HCEC 1CT (cell line): ENCODE measurements around the gene ABCG8.

Source experiments
- DNase-seq: peaks from one replicate; pipeline ENCODE4 v3.0.0-alpha.2; 2017

Gene ABCG8

DNA sequence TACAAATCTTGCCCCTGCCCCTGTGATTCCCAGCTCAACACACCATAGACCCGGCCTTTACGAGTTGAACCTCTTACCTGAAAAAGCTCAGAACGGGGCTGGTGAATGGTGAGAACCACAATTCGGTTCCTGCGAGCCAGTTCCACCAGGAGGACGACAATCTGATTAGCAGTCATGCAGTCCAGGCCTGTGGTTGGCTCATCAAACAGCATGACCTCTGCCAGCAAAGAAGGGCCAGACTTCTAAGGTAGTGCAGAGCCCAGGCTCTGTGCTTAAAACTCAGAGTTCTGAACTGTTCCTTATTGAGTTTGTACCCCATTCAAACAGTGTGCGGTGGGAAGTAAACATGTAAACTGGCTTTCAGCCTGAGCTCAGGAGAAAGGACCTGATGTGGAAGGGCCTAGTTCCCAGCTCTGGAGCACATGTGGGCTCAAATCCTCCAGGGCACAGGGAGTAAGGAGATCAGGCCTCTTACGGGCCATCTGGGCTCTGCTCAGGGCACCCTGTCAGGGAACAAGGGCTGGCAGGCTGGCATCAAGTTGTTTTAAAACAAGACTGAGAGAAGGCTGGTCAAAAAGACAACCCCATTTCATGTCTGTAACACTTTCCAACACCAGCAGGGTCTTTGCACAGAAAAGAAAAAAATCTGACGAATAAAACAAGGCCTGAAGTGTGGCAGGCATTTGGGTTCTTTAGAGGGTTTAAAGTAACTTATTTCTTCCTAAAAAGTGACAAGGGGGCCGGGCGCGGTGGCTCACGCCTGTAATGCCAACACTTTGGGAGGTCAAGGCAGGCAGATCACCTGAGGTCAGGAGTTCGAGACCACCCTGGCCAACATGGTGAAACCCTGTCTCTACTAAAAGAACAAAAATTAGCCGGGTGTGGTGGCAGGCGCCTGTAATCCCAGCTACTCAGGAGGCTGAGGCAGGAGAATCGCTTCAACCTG is 12.2 kb upstream of the ABCG8 start:
- no peak for DNase-seq

DNA sequence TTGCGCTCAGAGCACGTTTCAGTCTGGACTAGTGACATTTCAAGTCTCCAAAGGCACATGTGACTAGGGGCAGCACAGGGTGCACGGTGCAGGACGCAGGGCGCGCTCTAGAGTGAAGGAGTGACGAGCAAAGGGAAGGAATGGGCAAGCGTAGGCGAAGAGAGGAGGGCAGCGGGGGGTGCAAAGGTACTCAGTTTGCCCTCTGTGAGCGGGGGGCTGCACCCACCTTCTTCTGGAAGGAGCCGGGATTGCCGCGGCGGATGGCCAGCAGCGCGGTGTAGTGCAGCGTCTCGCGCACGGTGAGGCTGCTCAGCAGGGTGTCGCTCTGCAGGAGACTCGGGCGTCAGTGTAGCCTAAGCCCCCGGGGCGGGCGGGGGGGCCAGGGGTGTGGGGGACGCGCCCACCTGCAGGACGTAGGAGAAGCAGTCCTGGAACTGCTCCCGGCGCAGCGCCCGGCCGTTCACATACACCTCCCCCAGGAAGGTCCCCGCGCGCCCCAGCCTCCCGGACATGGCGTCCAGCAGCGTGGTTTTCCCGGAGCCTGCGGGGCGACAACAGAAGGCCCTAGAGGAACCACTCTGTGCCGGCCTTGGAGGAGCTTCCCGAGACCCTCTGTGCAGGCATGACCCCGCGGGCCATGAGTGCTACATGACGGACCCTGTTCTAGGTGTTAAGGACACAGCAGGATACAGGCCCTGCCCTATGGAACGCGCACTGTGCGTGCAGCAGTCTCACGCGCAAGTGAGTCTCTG is 7.1 kb upstream of the ABCG8 start:
- no peak for DNase-seq

DNA sequence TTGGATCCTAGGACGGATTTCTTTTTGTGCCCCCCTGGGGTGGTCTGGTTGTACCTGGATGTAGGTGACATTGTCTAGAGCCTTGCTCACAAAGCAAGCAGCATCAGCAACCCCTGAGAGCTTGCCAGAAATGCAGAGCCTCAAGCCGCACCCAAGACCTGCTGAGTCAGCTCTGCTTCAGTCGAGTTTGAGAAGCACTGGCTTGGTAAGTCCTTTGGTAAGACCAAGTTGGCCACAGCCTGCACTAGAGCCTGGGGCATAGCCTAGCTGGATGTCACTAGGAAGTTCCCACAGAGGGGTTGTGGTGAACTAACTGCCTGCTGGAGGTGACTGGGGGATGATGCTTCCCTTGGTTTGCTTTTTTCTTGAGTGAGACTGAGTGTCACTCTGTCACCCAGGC is 6.3 kb upstream of the ABCG8 start:
- no peak for DNase-seq

DNA sequence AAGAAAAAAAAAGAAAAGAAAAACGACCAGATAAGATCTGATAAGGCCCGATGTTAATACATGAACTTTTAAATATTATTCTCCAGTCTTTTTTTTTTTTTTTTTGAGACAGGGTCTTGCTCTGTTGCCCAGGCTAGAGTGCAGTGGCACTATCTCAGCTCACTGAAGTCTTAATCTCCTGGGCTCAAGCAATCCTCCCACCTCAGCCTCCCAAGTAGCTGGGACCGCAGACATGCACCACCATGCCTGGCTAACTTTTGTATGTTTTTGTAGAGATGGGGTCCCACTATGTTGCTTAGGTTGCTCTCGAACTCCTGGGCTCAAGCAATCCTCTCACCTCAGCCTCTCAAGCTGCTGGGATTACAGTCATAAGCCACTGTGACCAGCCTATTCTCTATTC is 1.7 kb upstream of the ABCG8 start:
- DNase-seq = no peak

DNA sequence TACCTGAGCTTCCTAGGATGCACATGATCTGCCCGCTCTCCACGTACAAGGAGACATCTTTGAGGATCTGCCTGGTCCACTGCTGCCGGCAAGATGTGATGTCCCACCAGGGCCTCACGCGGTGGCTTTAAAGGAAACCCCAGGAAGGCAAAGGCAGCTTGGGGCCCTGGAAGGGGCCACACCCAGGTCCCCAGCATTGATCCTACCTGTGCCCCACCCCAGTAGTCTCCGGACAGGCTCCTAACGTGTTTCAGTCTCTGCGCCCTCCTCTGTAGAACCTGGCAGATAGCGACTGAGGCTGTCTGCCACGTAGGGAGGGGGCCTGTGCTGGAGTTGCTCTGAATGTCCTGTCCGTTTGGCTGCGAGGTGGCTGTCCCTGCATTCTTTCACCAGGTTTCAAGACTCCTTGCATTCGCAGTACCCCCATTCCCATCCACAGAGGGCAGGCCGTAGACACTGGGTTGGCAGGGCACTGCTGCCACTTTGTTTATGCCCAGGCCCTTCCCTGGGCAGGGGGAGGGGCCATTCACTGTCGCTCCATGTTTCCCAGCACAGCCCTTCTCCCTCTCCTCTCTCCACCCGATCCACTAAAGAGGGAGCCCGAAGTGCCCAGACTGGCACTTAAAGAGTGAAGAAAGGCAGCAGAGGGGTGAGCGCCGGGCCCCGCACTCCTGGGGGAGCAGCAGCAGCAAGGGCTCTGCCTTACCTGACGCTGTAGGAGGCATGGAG is 776 bp upstream of the ABCG8 start:
- DNase-seq = no peak

DNA sequence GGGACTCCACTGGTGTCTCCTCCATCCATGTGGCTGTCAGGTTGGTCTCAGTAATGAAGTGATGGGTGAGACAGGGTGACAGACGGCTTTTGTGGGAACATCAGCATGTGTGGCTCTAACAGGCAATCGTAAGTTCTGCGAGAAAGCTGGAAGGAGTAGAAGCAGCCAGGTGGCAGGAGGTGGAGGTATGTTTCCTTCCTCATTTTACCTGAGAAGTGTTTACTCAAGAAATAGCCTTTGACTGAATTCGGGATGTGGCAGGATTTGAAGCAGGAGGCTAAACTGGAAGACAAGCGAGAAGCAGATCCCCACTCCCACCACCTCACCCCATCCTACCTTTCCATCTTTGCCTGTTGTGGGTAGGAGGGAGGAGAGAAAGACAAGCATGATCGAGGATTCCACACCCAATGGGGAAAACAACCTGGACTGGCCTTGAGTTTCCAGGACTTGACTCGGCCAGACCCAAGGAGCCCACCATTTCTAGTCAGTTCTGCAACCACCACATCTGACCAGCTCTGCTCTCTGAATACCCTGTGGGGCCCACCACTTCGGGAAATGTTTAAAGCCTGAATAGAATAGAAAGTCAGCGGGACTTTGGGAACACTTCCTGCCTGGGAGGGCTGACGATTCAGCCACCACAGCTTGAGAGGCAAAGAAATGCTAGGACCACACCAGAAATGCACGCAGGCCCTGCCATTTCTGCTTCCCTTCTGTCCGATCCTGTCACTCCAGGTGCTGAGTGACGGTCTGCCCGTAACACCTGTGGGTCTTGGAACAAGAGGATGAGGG is 1.2 kb downstream of the ABCG8 start:
- no peak for DNase-seq

DNA sequence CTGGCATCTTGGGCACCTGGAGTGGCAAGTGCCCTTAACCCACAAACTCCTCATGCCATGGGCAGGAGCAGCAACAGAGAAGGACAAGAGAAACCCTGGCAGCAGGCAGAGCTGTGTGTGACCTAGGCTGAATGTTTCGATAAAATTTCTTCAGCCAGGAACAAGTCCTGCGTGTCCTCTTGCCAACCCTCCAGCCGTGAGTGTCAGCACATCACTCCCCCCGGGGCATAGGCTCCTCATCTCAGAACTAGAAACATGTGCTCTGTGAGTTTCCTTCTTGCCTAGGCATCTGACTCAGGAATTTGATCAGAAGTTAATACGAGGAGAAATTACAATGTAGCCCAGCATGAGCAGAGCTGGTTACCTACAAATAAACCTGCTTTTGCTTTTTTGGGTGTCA is 2.2 kb downstream of the ABCG8 start:
- DNase-seq = no peak

DNA sequence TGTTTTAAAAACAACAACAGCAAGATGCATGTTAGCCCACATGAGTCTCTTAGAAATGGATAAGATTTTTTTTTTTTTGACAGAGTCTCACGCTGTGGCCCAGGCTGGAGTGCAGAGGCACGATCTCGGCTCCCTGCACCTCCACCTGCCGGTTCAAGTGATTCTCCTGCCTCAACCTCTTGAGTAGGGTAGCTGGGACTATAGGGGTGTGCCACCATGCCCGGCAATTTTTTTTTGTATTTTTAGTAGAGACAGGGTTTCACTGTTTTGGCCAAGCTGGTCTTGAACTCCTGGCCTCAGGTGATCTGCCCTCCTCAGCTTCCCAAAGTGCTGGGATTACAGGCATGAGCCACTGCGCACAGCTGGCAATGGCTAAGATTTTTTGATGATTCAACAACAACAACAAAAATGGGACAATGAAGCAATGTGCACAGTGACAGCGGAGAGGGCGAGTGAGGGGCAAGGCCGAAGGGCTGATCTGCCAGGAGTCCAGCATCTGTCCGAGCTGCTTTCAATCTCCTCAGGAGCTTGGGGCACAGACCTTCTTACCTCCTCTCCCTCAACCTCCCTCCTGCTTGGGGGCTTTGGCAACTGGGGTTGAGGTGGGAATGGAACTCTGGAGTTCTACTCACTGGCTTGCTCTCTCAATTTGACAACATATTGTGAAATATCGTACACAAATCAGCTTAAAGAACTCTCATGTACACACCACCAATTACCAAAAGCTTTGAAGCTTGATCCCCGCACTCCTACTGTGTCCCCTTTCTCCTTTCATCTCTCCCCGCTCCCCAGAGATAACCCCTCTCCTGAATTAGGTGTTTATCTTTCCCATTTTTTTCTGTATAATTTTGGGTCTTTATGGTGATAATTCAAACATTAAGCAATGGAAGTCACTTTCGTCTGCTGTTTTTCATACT is 3.4 kb downstream of the ABCG8 start:
- DNase-seq = no peak

DNA sequence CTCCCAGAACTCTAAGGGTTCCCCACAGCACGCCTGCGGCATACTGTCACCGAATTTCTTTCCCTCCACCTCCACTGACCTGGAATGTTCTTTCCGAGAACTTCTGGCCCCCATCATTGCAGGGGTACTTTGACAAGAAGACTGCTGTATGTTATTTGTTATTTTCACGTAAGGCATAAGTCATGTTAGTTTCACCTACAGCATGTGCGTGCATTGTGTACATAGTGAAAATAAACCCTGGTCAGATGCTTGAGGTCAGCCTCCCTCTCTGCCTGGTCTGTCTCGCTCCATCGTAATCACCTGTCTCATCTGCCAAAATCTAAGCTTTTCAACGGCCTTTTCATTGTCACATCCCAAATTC is 4.1 kb downstream of the ABCG8 start:
- no peak for DNase-seq

DNA sequence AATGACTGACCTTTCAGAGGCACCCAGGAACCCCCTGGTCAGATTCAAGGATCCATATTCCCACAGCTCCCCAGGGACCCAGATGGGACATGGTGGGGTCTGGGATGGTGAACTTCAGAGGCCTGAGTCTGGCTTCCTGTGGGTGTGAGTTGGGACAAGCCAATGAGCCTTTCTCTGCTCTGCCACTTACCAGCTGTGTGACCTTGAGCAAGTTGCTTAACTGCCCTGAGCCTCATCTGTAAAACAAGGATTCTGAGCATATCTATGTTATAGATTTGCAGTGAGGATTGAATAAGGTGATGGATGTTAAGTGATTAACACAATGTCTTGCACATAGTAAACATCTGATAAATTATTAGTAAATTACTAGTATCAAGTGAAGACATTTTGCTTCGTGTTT is 6.4 kb downstream of the ABCG8 start:
- no peak for DNase-seq

DNA sequence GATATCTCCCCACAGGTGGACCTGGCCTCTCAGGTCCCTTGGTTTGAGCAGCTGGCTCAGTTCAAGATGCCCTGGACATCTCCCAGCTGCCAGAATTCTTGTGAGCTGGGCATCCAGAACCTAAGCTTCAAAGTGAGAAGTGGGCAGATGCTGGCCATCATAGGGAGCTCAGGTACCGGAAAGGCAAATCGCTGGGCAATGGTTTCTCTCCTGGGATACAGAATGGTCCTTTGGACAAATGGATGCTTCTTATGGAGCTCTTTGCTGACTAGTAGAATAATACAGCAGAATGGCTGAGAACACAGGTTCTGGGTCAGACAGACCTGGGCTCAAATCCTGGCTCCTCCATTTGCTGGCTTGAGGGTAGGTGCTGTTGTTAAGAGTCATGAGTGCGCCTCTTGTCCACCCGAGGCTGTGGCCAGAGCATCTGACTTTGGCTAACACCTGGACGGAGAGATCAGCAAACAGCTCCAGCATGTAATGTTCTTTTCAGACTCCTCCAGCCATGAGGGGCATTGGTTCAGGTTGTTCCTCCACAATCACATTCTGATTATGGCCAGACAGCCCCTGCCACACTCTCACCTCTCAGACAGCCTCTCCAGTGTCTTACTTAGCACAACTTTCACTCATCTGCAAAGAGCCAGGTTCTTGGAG is 7.5 kb downstream of the ABCG8 start:
- DNase-seq = no peak

DNA sequence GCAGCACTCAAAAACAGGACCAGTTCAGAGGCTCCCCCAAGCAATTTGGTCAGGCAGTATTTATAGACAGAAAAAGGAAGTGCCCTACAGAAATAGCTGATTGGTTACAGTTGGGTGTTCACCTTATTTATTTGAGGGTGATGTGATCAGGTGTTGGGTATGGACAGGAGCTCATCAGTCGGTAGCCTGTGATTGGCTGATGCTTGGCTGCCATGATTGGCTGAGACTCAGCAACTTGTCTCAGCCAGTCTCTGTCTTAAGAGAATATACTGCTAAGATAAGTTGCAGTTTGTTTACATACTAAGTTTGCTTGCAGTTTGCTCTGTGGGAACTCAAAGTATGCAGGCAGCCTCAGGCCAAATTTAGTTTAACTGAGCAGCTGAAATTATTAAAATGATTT is 9.4 kb downstream of the ABCG8 start:
- DNase-seq = no peak

DNA sequence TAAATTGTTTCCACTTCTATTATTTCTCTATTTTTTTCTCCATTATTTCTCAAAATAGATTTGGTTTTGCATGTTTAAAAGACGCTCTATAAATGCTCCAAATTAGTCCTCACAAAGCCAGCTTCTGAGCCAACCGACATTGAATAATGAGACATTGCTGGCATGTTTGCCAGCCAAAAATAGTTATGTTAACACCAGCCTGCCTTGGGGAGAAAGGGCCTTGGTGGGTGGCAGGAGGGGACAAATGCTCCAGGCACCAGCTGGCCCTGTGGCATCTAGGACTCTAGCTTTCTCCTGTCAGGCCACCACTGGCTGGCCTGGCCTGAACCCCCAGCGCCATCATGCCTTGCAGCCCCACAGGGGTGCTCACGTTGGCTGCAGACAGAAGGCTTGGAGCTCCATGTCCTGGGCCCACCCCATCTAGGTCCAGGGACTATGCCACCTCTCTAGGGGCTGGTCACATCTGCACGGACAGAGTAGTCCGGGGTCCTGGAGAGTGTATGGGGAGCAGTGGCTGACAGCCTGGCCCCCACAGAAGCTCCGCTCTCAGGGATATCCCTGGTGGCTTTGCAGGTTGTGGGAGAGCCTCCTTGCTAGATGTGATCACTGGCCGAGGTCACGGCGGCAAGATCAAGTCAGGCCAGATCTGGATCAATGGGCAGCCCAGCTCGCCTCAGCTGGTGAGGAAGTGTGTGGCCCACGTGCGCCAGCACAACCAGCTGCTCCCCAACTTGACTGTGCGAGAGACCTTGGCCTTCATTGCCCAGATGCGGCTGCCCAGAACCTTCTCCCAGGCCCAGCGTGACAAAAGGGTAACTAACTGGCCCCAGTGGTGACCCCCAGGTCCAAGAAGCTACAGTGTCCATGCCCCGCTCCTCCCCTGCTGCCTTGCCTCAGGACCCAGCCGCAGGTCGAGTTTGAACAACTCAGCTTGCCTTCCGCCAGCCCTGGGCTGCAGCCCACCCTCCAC is 12.5 kb downstream of the ABCG8 start:
- no peak for DNase-seq

DNA sequence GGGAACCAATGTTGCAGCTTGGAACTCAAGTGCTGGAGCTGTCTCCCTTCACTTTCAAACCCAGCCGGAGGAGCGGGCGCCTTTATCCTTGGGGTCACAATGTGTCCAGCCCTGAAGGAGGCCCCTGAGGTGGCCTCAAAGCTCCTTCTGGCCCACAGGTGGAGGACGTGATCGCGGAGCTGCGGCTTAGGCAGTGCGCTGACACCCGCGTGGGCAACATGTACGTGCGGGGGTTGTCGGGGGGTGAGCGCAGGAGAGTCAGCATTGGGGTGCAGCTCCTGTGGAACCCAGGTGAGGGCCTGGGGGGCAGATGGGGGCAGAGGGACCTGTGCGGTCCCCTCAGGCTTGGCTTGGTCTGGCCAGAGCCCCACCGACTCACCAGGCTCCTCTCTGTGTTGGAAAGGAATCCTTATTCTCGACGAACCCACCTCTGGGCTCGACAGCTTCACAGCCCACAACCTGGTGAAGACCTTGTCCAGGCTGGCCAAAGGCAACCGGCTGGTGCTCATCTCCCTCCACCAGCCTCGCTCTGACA is 13.5 kb downstream of the ABCG8 start:
- DNase-seq = no peak

DNA sequence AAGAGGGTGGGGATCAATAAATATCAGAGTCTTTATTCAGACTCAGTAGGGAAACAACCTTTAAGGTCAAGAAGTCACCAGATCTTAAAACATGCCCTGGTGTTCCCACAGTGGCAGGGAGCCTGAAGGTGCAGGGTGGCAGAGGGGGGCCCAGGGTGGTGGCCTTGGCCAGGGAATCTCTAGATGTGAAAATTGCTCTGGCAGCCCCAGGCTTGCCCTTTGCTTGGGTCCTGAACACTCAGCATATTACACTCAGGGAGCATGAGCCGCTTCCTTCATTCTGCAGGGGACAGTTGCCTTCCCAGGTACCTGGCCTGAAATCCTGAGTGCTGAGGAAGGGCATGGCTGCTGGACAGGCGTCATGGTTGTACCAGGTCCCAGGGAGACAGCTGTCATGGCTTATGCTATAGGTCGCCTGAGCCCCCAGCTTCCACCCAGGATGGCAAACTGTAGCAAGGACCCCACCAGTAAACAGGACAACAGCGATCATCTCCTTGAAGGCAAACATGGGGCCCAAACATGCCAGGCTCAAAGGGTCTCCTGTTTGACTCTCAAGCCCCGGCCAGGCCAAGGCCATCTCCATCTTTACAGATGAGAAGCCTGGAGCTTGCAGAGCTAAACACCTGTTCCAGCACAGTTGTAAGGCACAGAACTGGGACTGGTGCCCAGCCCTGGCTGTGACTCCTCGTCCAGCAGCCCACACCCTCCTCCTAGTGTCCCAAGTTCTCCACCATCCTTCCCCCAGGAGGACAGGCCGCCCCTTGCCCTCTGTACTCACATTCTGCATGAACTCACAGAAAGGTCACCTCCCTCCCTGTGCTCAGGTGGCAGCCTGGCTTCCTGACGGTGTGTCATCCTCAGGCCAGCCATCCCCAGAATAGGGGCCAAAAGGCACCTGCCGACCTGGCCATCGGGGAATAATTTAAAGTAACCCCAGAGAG is 14.6 kb downstream of the ABCG8 start:
- DNase-seq = no peak

DNA sequence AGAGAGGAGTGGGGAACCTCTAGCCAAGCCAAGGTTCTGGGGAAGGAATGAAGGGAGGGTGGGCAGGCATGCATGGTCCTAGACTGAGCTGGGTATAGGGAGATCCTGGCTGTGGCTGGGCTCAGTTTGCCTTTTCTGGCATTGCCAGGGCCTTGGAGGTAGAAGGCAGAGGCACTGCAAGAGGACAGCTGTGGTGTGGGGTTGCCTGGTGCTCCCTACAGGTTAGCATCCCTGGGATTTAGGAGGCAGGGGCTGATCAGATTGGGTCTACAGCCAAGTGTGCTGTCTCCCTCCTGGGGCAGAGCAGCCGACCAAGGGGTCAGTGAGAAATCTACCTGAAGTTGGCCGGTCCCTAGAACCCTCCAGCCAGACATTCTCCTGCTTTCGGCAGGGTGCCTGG is 15.9 kb downstream of the ABCG8 start:
- DNase-seq = no peak

DNA sequence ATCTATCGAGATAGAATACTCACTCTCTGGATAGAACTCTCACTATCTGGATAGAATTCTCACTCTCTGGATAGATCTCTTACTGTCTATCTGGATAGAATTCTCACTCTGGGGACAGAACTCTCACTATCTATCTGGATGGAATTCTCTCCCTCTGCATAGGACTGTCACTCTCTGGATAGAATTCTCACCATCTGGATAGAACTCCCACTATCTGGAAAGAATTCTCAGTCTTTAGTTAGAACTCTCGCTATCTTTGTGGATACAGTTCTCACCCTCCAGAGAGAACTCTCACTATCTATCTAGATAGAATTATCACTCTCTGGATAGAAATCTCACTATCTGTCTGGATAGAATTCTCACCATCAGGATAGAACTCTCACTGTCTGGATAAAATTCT is 16.5 kb downstream of the ABCG8 start:
- DNase-seq = no peak

DNA sequence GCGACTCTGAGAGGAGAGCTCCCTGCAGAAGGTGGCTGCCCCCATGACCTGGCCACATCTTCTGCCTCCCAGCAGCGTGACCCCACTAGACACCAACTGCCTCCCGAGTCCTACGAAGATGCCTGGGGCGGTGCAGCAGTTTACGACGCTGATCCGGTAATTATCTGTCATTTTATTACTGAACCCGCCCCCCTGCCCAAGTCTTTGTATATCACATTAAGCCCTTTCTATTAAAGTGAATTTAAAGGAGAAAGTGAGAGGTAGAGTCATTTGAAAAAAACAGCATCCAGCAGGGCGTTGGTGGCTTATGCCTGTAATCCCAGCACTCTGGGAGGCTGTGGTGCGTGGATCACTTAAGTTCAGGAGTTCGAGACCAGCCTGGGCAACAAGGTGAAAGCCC is 33.4 kb downstream of the ABCG8 start:
- DNase-seq = no peak
